Measurements from ENCODE around the gene AAK1. TPM values are rescaled to one million over a fixed set of nuclear protein-coding genes. Genes with fewer than 3 reads are reported as not detected.

AAK1 gene
- total and polyA plus RNA-seq, 10 of the 15 experiments (the other 5 are each of a cell fraction or from before 2014, with no cell fraction given), result 2.9 to 41.4 (median 17.5) TPM

GRCh38 chr2:69659349-69659748 lies 15.8 kb upstream of the AAK1 start:
- BruUV-seq (replicated peaks), result no TSS peak
- H3K4me1 ChIP-seq (ENCODE audit: control insufficient read depth, insufficient read depth, low read length), result no peaks in the 10 kb centered on the region
- CTCF ChIA-PET, result interaction anchor here (0.7 to 1.1 kb wide), 3 partner anchors 20 to 95 kb away, joined by 3 read pairs; no protein-coding TSS in a partner anchor
- SMC1A ChIA-PET (ENCODE audit: uncharacterized antibody, unreplicated experiment), result interaction anchor here (0.6 to 2.4 kb wide), 5 partner anchors 20 to 307 kb away, joined by 3 to 8 read pairs (median 3); no protein-coding TSS in a partner anchor
- FAIRE-seq, result no peak
- no peaks in the 10 kb centered on the region for H3K36me3 ChIP-seq (ENCODE audit: control insufficient read depth in 2 of 2, insufficient read depth in 2 of 2, low read length in 1 of 2)
- H3K9ac ChIP-seq (ENCODE audit: control insufficient read depth, insufficient read depth, low read length), result no peak overlapping the region
- POLR2A ChIA-PET, result no interaction called here
- H3K27ac ChIP-seq (ENCODE audit: control insufficient read depth, insufficient read depth), result no peak overlapping the region
- TF ChIP-seq STAT1 (conservative IDR thresholded peaks at IDR 0.05) (no peak), PML (IDR thresholded peaks at IDR 0.05; ENCODE audit: low read length) (no peak), HDAC6 (IDR thresholded peaks at IDR 0.05; ENCODE audit: unreplicated experiment) (no peak), WRNIP1 (IDR thresholded peaks at IDR 0.05; ENCODE audit: borderline replicate concordance, low read depth, low read length) (no peak), ELK1 (IDR thresholded peaks at IDR 0.05; ENCODE audit: low read depth, low read length) (no peak), MXI1 (IDR thresholded peaks at IDR 0.05; ENCODE audit: low read depth, low read length) (no peak), ZNF207 (IDR thresholded peaks at IDR 0.05; ENCODE audit: borderline replicate concordance) (no peak), BMI1 (IDR thresholded peaks at IDR 0.05; ENCODE audit: borderline replicate concordance) (no peak), HCFC1 (IDR thresholded peaks at IDR 0.05; ENCODE audit: low read length) (no peak), IKZF1 (conservative IDR thresholded peaks at IDR 0.05) (no peak), NFXL1 (IDR thresholded peaks at IDR 0.05; ENCODE audit: borderline replicate concordance) (no peak), SMARCA5 (IDR thresholded peaks at IDR 0.05) (no peak), NKRF (conservative IDR thresholded peaks at IDR 0.05) (no peak)
- in situ Hi-C loops (cut with MboI), result no loop called here
- no peak overlapping the region for H3K4me2 ChIP-seq (ENCODE audit: control insufficient read depth, insufficient read depth)
- H3K9me3 ChIP-seq (replicated peaks; ENCODE audit: control insufficient read depth, insufficient read depth, low read length), result no peaks in the 10 kb centered on the region
- no peak overlapping the region for H2AFZ ChIP-seq (ENCODE audit: control insufficient read depth, low read depth, low read length)
- RAD21 ChIA-PET (ENCODE audit: unreplicated experiment), result no interaction called here
- ATAC-seq, result no peak
- H3K4me3 ChIP-seq, result no peak overlapping the region
- no peaks in the 10 kb centered on the region for H3K79me2 ChIP-seq (ENCODE audit: control insufficient read depth, insufficient read depth, low read length)
- H3K27me3 ChIP-seq (replicated peaks in 1 of 2; ENCODE audit: control insufficient read depth in 2 of 2, insufficient read depth in 2 of 2, low read length in 1 of 2), result no peaks in the 10 kb centered on the region; a peak in 1 of 4 replicates
- no peaks in the 10 kb centered on the region for H4K20me1 ChIP-seq (ENCODE audit: control insufficient read depth, insufficient read depth)
- WGBS (ENCODE audit: insufficient coverage, insufficient replicate concordance, low lambda C conversion rate, missing lambda C conversion rate), result 67% methylated on average over 1 of the region's 1 CpG
- no peak for DNase-seq (ENCODE audit: low read depth, low spot score)
- intact Hi-C loops (cut with micrococcal nuclease; ENCODE audit: unreplicated experiment), result no loop called here

All from GM12878 (cell line).